GM12878 (cell line): ENCODE measurements around the gene ARPC1A. TPM values are rescaled to one million over a fixed set of nuclear protein-coding genes. Genes with fewer than 3 reads are reported as not detected.

Experiments used
- ATAC-seq: fragments of 200-7000 bp; cut with Tn5 transposase; 3 replicates; pipeline ENCODE4 v1.9.1; 2020; ENCODE audit warnings: mild to moderate bottlenecking, moderate library complexity
- BruUV-seq: library from RNA; stranded (reverse); fragments of 400-500 nt; replicated peaks from 2 replicates; lab custom pipeline; 2021; lab: Mats Ljungman, UMichigan
- CTCF ChIA-PET: fragments of 300-600 bp; sonication (Branson Sonifier 250); formaldehyde crosslinking; extraction: SDS; loops from one replicate; lab custom pipeline; 2021; ENCODE audit warnings: inconsistent platforms; lab: Yijun Ruan, JAX
- POLR2A ChIA-PET: fragments of 350-600 bp; formaldehyde crosslinking; extraction: SDS; loops from one replicate; lab custom pipeline; 2021; ENCODE audit warnings: inconsistent platforms; lab: Charles Lee
- RAD21 ChIA-PET: fragments of 300-600 bp; sonication (Branson Sonifier 250); formaldehyde crosslinking; loops from one replicate; lab custom pipeline; 2023; ENCODE audit warnings: antibody characterized with exemption; ENCODE audit not compliant: unreplicated experiment; lab: Charles Lee
- SMC1A ChIA-PET: fragments of 300-600 bp; sonication (Branson Sonifier 250); formaldehyde crosslinking; loops from one replicate; lab custom pipeline; 2023; ENCODE audit not compliant: unreplicated experiment, uncharacterized antibody; lab: Charles Lee
- DNase-seq: peaks from one replicate; pipeline ENCODE4 v3.0.0-alpha.2; 2011; ENCODE audit warnings: low read depth, low spot score
- FAIRE-seq: peaks from 3 replicates; lab custom pipeline; 2011; peaks lifted over from hg19 to GRCh38; lab: Jason Lieb, UNC
- H2AFZ ChIP-seq: 2 replicates; pipeline ENCODE4 v1.6.0; 2011; ENCODE audit warnings: low read depth, low read length, control low read depth; ENCODE audit not compliant: control insufficient read depth
- H3K27ac ChIP-seq: 2 replicates; pipeline ENCODE4 v1.5.1; 2011; ENCODE audit warnings: control low read depth; ENCODE audit not compliant: control insufficient read depth, insufficient read depth
- H3K27me3 ChIP-seq, 2 experiments: replicated peaks in 1 of 2; 2 replicates each; pipeline versions ENCODE4 v1.6.0 to v1.6.1; 2011; ENCODE audit warnings: low read length in 1 of 2; ENCODE audit not compliant: control insufficient read depth in 2 of 2, insufficient read depth in 2 of 2
- H3K36me3 ChIP-seq, 2 experiments: 2 replicates each; pipeline ENCODE4 v1.5.1; 2011; ENCODE audit warnings: low read length in 1 of 2; ENCODE audit not compliant: control insufficient read depth in 2 of 2, insufficient read depth in 2 of 2
- H3K4me1 ChIP-seq: 2 replicates; pipeline ENCODE4 v1.6.1; 2011; ENCODE audit warnings: mild to moderate bottlenecking, low read length, moderate library complexity, mixed read lengths; ENCODE audit not compliant: control insufficient read depth, insufficient read depth
- H3K4me2 ChIP-seq: 2 replicates; pipeline ENCODE4 v1.6.0; 2011; ENCODE audit warnings: control low read depth; ENCODE audit not compliant: control insufficient read depth, insufficient read depth
- H3K4me3 ChIP-seq: fragments of 200-600 bp; sonication (generic); 2 replicates; pipeline ENCODE4 v1.5.1; 2016
- H3K79me2 ChIP-seq: 2 replicates; pipeline ENCODE4 v1.6.0; 2011; ENCODE audit warnings: low read length; ENCODE audit not compliant: control insufficient read depth, insufficient read depth
- H3K9ac ChIP-seq: 2 replicates; pipeline ENCODE4 v1.8.0; 2011; ENCODE audit warnings: low read length, control low read depth, mixed read lengths; ENCODE audit not compliant: control insufficient read depth, insufficient read depth
- H3K9me3 ChIP-seq: replicated peaks from 3 replicates; pipeline ENCODE4 v1.5.1; 2011; ENCODE audit warnings: mild to moderate bottlenecking, low read length; ENCODE audit not compliant: control insufficient read depth, insufficient read depth
- H4K20me1 ChIP-seq: 2 replicates; pipeline ENCODE4 v1.6.0; 2011; ENCODE audit not compliant: control insufficient read depth, insufficient read depth
- MYB ChIP-seq: fragments of 150-350 bp; IDR thresholded peaks from 2 replicates; pipeline ENCODE4 v1.6.1; 2014; ENCODE audit warnings: mild to moderate bottlenecking, low read depth, low read length, borderline replicate concordance
- WGBS: methylation state at CpG from one replicate; pipeline ENCODE4 v1.1.6; 2016; ENCODE audit warnings: low lambda C conversion rate; ENCODE audit not compliant: insufficient replicate concordance, insufficient coverage; ENCODE audit errors: missing lambda C conversion rate; 5-methylcytosine and 5-hydroxymethylcytosine counted together
- in situ Hi-C: fragments of 300-500 bp; cut with MboI; formaldehyde crosslinking; loops from 9 replicates; pipeline ENCODE4 v1.14.3; 2018; ENCODE audit warnings: mixed read lengths
- intact Hi-C: fragments of 100-400 bp; cut with micrococcal nuclease; formaldehyde crosslinking; loops from one replicate; pipeline ENCODE4 v1.14.2; 2022; ENCODE audit not compliant: unreplicated experiment
- polyA plus RNA-seq, 11 experiments: library from polyadenylated mRNA; depleted of rRNA in 4 of 11; unstranded in 6 of 11; stranded (reverse) in 5 of 11; fragments of >200 nt; fragmentation: Nextera tagmentation in 4 of 11; fragmentation: Illumina TruSeq in 1 of 11; extraction: Ambion mirVana in 4 of 11; extraction: Trizol in 1 of 11; gene quantifications; 1 replicate in 1 of 11; 2 replicates in 10 of 11; pipeline versions ENCODE4 v1.2.1 to v1.2.3, GENCODE V29; 2011 to 2016; ENCODE audit warnings: inconsistent platforms in 2 of 11, missing spikeins in 2 of 11, low read depth in 1 of 11
- total RNA-seq, 4 experiments: library from RNA; depleted of rRNA in 3 of 4; stranded (reverse); fragments of >200 nt in 3 of 4; fragmentation: Illumina TruSeq in 1 of 4; extraction: Trizol in 1 of 4; gene quantifications; 2 replicates each; pipeline versions ENCODE4 v1.2.1 to v1.2.3, GENCODE V29; 2013 to 2021
- TF ChIP-seq, protein P1 (sequence below): fragments of 450-650 bp; IDR thresholded peaks from 2 replicates; pipeline ENCODE4 v1.6.1; 2016; ENCODE audit warnings: mild to moderate bottlenecking

The ARPC1A gene
- total and polyA plus RNA-seq, 10 of the 15 experiments (the other 5 are each of a cell fraction or from before 2014, with no cell fraction given): 42.3 to 152 (median 72.1) TPM

GRCh38 chr7:99373091-99374066 lies 47.7 kb downstream of the ARPC1A start:
- peak overlapping the region; percentile 83 for H3K9ac ChIP-seq
- H3K27ac ChIP-seq: no peak overlapping the region
- TF ChIP-seq, protein P1, sequence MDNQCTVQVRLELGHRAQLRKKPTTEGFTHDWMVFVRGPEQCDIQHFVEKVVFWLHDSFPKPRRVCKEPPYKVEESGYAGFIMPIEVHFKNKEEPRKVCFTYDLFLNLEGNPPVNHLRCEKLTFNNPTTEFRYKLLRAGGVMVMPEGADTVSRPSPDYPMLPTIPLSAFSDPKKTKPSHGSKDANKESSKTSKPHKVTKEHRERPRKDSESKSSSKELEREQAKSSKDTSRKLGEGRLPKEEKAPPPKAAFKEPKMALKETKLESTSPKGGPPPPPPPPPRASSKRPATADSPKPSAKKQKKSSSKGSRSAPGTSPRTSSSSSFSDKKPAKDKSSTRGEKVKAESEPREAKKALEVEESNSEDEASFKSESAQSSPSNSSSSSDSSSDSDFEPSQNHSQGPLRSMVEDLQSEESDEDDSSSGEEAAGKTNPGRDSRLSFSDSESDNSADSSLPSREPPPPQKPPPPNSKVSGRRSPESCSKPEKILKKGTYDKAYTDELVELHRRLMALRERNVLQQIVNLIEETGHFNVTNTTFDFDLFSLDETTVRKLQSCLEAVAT: peak; percentile 84
- no peak for TF ChIP-seq MYB
- WGBS: 75% methylated on average over 41 of the region's 41 CpGs
- peak overlapping the region; percentile 94; the same call in 1 of the 2 replicates for H3K4me2 ChIP-seq
- intact Hi-C loops (loop anchor here (5.0 kb wide), 1 partner anchor 34 kb away; the partner anchor contains the start of genes BUD31 and PDAP1), in situ Hi-C loops (no loop called here)
- SMC1A ChIA-PET: interaction anchor here (0.6 to 1.0 kb wide), 2 partner anchors 21 to 35 kb away, joined by 3 to 4 read pairs; partner anchors contain the start of genes BUD31 and PDAP1
- H3K4me3 ChIP-seq: peak overlapping the region; percentile 96
- no peaks in the 10 kb centered on the region; the same call in 1 of the 2 replicates for H4K20me1 ChIP-seq
- TSS peak; percentile 55 for BruUV-seq
- POLR2A ChIA-PET: interaction anchor here (0.6 to 1.8 kb wide), 4 partner anchors 35 to 279 kb away, joined by 4 to 9 read pairs (median 6); partner anchors contain the start of genes BUD31 and PDAP1
- RAD21 ChIA-PET: no interaction called here
- no peaks in the 10 kb centered on the region for H3K27me3 ChIP-seq
- CTCF ChIA-PET: no interaction called here
- H2AFZ ChIP-seq: no peak overlapping the region; the same call in 1 of the 2 replicates
- peaks cover 0 to 7% of the 10 kb centered on the region in 2 experiments; a peak in 3 of 4 replicates for H3K36me3 ChIP-seq
- no peak for DNase-seq
- no peaks in the 10 kb centered on the region for H3K9me3 ChIP-seq
- no peak for FAIRE-seq
- ATAC-seq: no peak
- peaks cover 34% of the 10 kb centered on the region for H3K79me2 ChIP-seq
- peaks cover 14% of the 10 kb centered on the region; the same call in 1 of the 2 replicates for H3K4me1 ChIP-seq
